NCI-H2196 (cell line): ENCODE measurements around the gene CLEC19A.

Source experiments
- DNase-seq: peaks from one replicate; lab custom pipeline; 2025; ENCODE audit not compliant: unreplicated experiment; lab: John Stamatoyannopoulos, UW

CLEC19A gene

DNA sequence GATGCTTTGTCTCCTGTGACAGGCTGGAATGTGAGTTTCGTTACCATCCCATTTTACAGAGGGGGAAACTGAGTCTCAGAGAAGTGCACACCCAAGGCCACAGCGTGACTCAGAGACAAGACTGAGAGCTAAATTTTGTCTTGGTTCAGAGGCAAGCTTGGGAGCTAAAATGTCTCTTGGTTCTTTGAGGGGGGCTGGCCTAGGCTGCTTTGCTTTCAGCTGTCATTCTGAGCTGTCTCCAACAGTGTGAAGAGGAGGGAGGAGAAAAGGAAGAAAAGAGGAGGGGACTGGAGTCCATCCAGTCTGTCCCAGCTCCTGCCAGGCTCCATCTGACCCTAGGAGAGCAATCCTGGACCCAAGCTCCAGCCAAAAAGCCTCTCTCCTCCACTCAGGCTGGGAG is at the start of gene CLEC19A:
Gene CLEC19A, plus strand, starts transcription at position 301 of the 400 bp plus-strand sequence. CDS start 121 bp downstream, outside the sequence.
- DNase-seq: no peak

DNA sequence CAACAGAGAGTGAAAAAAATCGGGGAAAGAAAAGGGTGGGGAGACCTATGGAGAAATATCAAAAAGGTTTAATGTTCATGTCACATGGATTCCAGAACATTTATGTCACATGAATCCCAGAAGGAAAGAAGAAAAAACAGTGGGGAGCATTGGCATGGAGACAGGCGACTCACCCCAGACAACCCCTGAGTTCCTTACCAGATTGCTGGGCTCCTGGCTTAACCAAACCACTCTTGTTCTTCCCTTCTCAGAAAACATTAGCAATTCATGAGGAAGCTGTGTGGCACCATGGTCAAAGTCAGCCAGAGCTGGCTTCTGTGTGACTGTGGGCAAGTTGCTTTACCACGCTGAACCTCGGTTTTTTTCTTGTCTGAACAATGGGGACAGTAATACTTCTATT is 49.6 kb upstream of the CLEC19A start:
- DNase-seq: no peak

DNA sequence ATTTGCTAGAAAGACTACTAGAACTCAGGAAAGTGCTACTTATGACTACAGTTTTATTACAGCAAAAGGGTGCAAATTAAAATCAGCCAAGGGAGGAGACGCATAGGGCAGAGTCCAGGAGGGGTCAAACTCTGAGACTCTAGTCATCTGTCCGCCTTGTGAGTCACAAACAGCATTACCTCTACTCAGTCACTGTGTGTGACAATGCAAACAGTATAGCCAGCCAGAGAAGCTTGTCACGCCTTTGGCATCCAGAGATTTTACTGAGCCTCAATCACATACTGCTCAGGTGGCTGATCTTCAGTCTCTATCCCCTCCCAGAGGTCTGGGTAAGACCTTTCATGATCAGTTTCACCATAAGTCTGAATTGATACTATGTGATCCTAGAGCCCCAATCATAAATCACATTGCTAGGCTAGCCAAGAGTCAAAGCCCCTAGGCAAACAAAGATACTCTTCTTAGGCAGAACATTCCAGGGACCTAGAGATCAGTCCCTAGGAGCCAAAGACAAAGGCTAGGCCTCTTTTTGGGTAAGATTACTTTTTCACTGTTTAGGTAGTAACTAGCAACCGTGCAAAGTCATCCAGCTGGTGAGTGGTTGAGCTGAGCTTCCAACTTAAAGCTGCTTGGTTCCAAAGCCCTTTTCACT is 48.8 kb upstream of the CLEC19A start:
- no peak for DNase-seq

DNA sequence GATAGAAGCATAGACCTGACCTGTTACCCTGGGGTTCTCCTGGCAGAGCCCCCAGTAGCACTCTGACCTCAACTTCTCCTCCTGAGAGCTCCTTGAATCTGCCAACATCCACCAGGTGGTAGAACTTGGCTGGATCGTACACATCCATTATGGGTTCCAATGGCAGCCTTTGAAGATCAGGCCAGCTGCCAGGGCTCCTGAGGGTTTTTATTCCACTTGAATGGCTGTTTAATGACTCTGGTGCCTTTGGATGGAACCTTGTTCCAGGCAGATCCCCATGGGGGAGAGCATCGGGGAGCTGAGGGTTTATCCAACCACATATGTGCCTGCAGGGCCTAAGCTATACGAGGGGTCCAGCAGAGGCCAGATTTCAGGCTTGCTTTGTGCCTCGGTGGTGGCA is 47.1 kb upstream of the CLEC19A start:
- DNase-seq: peak; percentile 43

DNA sequence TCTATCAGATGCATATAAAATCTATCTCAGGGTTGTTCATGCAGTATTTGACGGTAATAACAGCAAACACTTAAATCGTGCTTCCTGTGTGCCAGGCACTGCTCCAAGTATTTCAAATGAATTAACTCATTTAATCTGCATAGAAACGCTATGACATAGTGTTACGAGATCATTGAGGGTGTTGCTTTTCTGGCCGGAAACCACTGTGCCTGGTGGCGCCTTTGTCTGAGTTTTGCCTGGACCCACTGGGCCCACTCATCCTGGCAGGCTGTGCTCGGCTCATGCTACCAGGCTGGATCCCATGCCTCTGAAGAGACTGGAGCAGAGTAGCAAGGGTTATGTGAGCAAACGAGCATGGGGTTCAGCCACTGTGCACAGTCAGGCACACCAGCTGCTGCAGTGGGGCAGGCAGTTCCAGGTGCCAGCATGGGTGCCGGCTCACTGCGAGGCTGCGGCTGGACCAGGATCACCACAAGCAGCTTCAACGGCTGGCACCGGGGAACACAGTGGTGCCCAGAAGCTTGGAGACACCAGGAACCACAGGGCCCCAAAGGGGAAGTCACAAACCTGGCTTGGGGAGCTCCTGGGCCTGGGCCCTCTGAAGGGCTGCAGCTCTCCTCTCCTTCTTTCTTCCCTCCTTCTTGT is 45.9 kb upstream of the CLEC19A start:
- DNase-seq: peak; percentile 6

DNA sequence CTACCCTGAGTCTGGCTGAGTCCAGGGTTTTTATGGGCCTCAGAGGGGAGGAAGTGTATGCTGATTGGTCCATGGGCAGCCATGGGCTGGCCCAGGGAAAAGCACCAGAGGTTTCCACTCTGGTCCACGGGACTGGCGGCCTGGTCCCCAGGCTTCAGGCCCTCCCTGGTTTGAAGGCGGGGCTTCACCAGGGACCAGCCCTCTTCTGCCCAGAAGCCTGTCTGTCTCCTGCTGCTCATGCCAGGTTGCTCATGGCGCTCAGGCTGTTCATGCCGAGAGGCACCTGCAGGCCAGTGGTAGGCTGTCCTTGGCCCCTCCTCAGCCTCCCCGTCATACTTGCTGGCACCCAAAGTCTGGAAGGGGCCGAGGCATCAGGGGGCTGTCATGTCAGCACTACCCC is 45.0 kb upstream of the CLEC19A start:
- DNase-seq: no peak

DNA sequence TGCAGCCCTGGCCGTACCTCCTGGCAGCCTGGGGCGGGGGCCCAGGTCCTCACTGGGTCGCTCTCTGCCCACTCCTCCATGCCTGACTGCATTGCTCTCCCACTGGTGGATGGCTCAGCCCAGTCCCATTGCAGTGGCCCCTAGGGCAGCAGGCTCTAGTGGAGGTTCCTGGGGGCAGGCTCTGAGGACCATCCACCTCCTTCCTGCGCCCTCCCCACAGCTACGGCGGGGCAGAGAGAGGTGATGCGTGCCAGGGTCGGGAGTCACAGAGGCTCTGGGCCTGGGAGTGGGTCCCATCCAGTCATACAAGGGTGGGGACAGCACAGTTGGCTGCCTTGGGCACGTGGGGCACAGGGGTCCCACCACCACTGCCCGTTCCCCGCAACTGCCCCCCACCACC is 44.0 kb upstream of the CLEC19A start:
- DNase-seq: no peak

DNA sequence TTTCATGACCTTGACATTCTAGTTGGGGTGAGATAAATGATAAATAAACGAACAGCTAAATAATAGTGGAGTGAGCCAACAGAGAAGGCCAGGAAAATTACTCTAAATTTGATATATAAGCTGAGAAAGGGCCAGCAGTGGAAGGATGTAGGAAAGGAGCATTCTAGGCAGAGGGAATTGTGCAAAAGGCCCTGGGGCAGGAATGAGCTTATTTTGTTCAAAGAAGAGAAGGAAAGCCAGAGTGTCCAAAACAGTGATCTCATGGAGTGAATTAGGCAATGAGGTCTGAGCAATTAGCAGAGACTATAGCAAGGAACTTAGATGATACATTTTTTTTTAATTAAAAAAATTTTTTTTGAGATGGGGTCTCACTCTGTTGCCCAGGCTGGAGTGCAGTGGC is 43.3 kb upstream of the CLEC19A start:
- no peak for DNase-seq

DNA sequence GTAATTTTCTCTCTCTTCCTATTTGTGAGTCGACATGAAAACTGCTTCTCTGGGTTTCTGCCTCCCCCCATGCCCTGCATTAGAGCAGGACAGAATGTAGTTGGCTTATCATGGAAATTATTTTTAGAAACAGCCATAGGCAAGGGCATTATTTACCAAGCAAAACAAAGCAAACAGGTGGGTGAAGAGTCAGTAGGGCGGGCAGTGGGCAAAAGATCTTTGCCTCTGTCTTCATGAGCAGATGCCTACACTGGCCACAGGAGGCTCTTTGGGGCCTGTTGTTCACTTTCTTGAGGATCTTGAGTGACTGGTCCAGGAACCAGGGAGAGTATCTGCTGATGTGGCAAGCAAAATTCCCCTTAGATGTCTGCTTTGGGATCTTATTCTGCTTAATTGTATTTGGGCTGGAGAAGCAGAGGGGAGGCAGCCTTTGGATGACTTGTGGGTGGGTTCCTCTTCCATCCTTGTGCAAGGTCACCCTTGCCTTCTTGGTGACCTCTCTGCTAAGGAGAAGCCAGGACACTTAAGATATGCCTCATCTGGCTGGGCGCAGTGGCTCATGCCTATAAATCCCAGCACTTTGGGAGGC is 42.5 kb upstream of the CLEC19A start:
- no peak for DNase-seq

DNA sequence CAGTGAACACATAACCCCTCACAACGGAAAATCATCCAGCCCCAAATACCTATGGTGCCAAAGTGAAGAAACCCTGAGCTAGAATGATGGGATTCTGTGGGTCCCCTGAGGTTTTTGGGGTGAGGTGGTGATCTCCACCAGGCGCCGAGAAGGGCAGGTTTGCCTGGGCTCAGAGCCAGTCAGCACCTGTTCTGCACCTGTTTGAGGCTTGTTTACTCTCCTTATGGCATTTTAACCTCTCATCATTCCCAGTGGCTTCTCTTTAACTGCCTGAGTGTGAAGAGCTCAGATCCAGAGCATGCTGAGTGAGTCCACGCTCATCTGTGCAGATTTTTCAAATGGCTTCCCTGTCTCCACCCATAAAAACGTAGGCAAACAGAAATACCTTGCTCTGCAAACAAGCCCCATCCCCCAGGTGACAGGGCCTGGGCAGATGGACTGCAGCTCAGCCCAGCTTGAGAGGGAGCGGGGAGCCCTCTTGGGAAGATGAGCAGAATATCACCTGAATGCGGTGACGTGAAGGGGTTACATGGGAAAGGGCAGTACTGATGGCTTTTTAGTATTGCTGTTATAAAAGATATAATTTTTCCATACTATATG is 40.1 kb upstream of the CLEC19A start:
- DNase-seq: peak; percentile 85

DNA sequence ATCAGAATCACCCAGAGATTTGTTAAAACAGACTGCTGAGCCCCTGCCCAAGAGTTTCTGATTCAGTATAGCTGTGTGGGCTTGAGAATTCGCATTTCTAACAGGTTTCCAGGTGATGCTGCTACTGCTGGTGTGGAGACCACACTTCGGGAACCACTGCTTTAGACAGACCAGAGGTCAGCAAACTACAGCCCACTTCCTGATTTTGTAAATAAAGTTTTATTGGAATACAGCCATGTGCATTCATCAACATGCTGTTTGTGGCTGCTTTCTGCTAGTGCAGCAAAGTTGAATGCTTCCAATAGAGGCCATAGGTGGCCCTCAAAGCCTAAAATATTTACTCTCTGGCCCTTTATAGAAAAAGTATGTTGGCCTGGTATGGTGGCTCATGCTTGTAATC is 32.6 kb upstream of the CLEC19A start:
- no peak for DNase-seq

DNA sequence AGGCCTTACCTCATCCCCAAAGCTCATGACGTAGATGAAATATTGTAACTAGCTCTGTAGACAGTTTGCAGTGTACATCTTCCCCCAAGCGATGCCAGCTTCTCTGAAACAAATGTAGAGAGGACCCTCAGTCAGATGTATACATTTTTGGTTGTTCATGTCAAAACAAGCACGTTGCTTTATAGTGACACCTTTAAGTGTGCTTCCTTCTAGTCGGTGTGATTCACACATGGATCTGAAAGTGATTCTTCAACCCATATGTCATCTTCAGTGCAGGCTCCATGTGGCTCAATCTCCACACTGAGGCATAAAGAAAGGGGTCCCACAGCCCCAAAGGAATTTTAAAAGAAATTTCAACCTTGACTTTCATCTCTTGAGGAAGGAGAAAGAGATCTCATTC is 30.9 kb upstream of the CLEC19A start:
- no peak for DNase-seq

DNA sequence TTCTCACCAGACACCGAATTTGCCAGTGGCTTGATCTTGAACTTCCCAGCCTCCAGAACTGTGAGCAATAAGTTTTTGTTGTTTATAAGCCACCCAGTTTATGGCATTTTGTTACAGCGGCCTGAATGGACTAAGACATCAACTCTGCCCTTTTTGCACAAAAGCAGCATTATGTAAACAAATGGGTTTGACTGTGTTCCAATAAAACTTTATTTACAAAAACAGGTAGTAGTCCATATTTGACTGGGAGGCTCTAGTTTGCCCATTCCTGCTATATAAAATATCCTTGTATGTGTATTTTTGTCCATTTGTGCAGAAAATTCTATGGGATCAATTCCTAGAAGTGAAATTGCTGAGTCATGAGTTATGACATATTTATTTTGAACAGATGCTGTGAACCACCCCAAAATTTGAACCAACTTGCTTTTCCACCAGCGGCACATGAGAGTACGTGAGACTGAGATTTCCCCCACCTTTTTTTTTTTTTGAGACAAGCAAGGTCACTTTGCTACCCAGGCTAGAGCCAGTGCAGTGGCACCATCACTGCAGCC is 21.3 kb upstream of the CLEC19A start:
- DNase-seq: no peak

DNA sequence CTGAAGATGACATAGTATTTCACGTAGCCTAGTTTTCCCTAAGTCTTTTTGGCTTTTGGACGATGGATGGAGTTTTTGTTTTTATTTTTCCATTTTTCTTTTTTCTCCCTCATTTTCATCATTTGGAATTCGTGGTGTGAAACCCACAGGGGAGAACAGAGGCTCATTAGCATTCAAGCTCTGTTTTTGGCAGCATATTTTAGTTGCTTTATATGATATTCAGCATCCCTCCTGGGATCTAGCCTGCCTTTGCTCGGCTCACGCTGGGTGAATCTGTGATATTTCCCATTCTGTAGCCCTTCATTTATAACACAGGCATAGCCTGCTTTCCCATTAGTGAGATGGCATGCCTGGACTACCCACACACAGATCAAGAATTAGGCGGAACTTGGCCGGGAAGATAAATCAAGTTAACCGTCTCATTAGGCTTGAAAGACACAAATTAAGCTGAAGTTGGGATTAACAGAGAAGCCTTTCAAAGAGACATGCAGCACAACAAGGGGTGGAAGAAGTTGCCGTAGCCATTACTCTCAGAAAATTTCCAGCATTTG is 20.1 kb upstream of the CLEC19A start:
- DNase-seq: no peak

DNA sequence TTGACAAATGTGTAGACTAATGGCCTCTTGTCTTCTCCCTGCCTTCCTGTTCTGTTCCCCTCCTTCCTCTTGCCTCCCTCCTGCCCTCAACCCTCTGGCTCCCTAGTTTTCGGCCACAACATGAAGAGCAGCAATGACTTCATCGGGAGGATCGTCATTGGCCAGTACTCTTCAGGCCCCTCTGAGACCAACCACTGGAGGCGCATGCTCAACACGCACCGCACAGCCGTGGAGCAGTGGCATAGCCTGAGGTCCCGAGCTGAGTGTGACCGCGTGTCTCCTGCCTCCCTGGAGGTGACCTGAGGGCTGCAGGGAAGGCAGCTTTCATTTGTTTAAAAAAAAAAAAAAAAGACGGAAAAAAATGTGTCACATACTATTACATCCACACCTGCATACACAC is 18.8 kb upstream of the CLEC19A start:
- no peak for DNase-seq

DNA sequence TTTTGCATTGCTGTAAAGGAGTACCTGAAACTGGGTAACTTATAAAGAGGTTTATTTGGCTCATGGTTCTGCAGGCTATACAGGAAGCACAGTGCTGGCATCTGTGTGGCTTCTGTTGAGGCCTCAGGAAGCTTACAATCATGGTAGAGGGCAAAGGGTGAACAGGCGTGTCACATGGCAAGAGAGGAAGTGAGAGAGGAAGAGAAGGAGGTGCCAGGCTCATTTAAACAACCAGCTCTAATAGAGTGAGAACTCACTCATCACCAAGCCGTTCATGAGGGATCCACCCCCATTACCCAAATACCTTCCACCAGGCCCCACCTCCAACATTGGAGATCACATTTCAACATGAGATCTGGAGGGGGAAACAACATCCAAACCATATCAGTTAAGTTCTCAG is 16.4 kb upstream of the CLEC19A start:
- DNase-seq: no peak

DNA sequence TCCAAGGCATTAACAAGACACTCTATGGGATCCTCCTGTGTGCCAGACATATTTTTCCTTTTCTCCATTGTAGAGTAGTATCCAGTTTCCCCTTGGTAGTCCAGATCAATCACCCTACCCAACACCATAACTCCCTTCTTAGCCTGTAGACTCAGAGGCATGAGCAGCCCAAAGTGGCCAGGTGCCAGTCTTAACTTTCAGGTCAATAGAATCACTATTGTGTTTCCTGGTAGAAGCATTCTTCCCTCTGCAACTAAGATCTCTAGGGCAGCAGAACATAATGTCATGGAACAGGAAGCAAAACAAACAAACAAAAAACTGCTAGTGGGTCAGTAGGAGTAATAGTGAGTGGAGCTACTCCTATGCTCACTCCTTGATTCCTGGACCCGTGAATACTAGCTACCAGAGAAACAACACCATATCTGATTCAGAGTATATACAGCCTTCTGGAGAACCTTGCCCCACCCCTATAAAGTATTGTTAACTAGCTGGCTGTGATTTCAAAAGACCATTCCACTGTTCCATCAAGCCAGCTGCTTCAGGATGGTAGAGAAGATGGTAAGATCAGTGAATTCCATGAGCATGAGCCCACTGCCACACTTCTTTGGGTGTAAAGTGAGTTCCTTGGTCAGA is 11.2 kb upstream of the CLEC19A start:
- no peak for DNase-seq

DNA sequence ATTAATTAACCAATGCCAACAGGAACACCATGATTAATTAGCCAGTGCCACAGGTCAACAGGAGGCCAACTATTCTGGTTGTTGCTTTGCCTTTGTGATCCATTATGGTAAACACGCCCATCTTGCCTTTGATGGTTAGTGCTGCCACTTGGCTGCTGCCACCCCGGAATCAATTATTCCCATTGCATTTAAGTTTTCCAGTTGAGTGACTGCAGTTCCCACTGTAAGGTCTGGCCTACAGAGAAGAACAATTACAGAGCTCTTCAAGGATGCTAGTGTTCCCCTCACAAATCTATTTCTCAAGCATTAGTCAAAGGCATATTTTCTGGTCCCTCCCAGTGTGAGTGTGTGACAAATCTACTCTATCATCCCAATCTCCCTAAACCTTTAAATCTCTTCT is 7.1 kb upstream of the CLEC19A start:
- no peak for DNase-seq

DNA sequence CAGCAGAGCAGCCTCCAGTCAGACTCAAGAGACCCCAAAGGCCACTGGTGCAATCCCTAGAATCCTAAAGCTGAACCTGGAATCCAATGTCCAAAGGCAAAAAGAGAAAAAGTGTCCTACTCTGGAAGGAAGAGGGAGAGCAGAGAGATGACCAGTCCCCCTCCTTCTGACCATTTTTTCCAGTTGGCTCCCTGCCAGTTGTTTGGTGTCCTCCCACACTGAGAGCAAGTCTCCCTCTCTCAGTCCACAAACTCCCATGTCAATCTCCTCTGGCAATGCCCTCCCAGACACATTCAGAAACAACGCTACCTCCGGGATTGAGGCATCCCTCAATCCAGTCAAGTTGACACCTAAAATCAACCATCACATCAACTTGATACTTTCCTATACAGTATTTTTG is 4.3 kb upstream of the CLEC19A start:
- peak; percentile 27 for DNase-seq

DNA sequence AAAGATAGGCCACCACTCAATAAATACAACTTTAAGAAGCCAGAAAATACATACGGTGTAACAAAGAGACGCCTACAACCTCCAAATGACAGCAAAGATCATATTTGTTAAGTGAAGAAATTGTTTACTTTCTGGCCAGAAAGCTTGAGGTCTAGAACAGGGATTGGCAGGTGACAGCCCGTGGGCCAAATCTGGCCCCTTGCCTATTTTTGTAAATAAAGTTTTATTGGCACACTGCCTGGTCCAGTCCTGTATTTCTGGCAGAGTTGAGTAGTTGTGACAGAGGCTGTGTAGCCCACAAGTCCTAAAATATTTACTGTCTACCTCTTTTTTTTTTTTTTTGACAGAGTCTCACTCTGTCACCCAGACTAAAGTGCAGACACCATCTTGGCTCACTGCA is 3.4 kb upstream of the CLEC19A start:
- DNase-seq: no peak

DNA sequence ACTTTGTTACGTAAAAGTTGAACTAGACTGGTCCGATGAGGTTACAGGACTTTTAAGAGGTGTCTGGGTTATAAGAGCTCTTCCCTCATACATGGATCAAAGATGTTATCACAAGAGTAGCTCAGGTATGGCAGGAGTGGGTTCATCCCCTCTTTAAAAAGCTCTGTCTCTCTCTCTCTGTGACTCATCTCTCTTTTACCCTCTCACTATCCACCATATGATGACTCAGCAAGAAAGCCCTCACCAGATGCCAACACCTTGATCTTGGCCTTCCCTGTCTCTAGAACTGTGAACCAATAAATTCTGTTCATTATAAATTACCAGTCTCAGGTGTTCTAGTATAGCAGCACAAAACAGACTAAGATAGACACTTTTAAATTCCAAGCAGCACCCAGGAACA is 1.9 kb upstream of the CLEC19A start:
- DNase-seq: no peak
